Activated naive CD4-positive, alpha-beta T cell treated with anti-CD3 and anti-CD28 coated beads, Interleukin-2, amount 50 U/mL, for 72 hours (primary cell): ENCODE results near the gene LTF. TPM values are rescaled to one million over a fixed set of nuclear protein-coding genes. Genes with fewer than 3 reads are reported as not detected.
"Not testable (repeated sequence)": the region's sequence is repeated elsewhere in the genome, so short reads cannot be mapped to it uniquely, and the experiment has no call there.

Experiments
- ATAC-seq, 2 donors: fragments of 150-1000 bp; cut with Tn5 transposase; 2 replicates each; pipeline ENCODE4 v1.10.0; 2021; ENCODE audit warnings: mild to moderate bottlenecking in 2 of 2, moderate library complexity in 2 of 2
- DNase-seq, 2 donors: peaks; one replicate each; pipeline ENCODE4 v3.0.0; 2021 to 2022; ENCODE audit warnings: low spot score in 2 of 2
- H3K27ac Mint-ChIP-seq, 2 donors: one replicate each; pipeline ENCODE4 v1.8.0; 2022; ENCODE audit warnings: mild to moderate bottlenecking in 2 of 2, mixed read lengths in 2 of 2
- H3K36me3 Mint-ChIP-seq, 2 donors: one replicate each; pipeline ENCODE4 v1.8.0; 2022; ENCODE audit warnings: mixed read lengths in 2 of 2
- H3K9me3 Mint-ChIP-seq, 2 donors: one replicate each; pipeline ENCODE4 v1.8.0; 2022; ENCODE audit warnings: mixed read lengths in 2 of 2
- total RNA-seq, 2 donors: library from RNA; stranded (reverse); gene quantifications; one replicate each; pipeline ENCODE4 v1.2.3, GENCODE V29; 2022

The LTF gene
- total RNA-seq, 2 donors from 2014 or later = not detected

- no peak for ATAC-seq
- no peak for DNase-seq
- Mint-ChIP-seq H3K9me3 (no peaks in the 10 kb centered on the region), H3K36me3 (no peaks in the 10 kb centered on the region), H3K27ac (no peak overlapping the region)
These were observed 31.3 kb upstream of the LTF start for GRCh38 chr3:46495901-46496456.

GRCh38 chr3:46494491-46494890 lies 29.8 kb upstream of the LTF start:
- H3K36me3 Mint-ChIP-seq, DNase-seq, ATAC-seq, H3K27ac Mint-ChIP-seq, H3K9me3 Mint-ChIP-seq: not testable (repeated sequence)

- no peak for ATAC-seq
- no peak for DNase-seq
- no peak overlapping the region for H3K27ac Mint-ChIP-seq
- no peaks in the 10 kb centered on the region for H3K9me3 Mint-ChIP-seq
- no peaks in the 10 kb centered on the region for H3K36me3 Mint-ChIP-seq
These were observed 28.3 kb upstream of the LTF start for GRCh38 chr3:46492890-46493547.

DNA sequence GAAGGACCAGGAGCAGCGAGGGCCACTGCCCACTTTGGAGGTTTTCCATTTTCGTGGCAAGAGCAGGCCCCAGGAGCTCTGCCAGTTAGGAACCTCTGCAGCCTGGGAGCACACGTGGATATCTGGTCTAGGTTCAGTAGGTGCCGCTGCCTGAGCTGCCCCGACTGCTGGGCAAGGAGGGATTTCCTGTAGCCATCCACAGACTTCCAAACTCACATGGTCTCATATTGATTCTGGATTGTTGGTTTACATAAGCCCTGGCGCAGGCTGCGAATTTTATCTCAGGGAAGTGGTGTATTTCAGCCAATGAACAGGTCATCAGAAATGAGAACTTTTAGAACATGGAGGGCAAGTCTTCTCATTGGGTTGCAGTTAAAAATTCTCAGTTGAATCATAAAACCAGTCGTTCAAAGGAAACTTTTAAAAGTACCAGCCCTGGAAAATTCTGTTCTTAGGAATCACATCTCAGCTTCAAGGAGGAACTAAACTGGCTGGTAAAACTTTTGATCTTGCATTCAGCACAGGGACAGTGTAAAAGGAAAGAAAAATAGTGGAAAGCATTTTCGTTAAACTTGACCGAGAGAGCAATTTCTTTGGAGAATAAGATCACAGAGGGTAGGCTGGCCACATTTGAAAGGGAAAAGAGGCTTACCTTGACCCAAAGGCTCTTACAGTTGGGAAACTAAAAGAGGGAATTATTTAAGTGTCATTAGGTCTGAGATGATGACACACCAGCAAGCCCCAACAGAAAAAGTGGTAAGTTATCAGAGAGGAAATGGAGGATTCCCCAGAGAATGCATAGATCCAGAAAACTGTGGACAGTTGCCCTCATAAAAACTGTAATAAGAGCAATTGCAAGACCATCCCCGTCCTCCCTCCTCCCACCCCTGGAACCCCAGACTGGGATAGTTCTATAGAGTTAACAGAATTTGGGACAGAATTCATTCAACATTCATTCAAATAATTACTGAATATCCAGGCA lies 26.7 kb upstream of the LTF start:
- DNase-seq = no peak
- H3K36me3 Mint-ChIP-seq = no peaks in the 10 kb centered on the region
- ATAC-seq = no peak
- no peaks in the 10 kb centered on the region for H3K9me3 Mint-ChIP-seq
- H3K27ac Mint-ChIP-seq = no peak overlapping the region

DNA sequence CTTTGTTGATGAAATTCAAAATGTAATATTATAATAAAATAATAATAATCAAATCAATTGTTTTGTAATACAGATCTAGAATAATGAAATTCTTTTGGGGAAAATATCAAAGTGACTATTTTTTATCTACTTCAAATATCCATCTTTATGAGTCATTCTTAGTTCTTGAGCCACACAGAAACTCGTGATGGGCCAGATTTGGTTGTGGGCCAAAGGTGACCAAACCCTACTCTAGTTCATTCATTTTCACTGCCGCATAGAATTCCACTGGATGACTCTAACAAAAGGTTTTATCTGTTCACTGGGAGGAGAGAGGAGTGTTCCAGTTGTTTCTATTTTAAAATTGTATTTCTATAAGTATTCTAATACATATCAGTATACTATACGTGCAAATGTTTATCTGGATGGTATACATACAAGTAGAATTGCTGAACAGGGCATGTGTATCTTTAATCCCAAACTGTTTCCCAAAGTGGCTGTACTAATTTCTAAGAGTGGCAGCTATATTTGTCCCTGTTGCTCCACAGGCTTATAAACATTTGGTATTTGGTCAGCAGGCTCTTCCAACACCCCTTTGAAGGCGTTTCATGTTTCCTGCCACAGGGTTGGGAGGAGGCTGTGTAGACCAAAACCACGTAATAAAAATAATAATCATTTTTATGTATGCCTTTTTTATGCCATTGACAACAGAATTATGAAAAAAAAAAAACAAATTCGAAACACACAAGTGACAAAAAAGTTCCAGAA lies 25.8 kb upstream of the LTF start:
- H3K27ac Mint-ChIP-seq = no peak overlapping the region
- no peak for ATAC-seq

GRCh38 chr3:46489875-46490274 lies 25.2 kb upstream of the LTF start:
- Mint-ChIP-seq H3K27ac (no peak overlapping the region), H3K9me3 (no peaks in the 10 kb centered on the region), H3K36me3 (no peaks in the 10 kb centered on the region)
- DNase-seq (no peak), ATAC-seq (no peak)

More for the DNA sequence above, 25.8 kb upstream of the LTF start:
- Mint-ChIP-seq H3K36me3 (no peaks in the 10 kb centered on the region), H3K9me3 (no peaks in the 10 kb centered on the region)
- DNase-seq = no peak

GRCh38 chr3:46489381-46489780 lies 24.7 kb upstream of the LTF start:
- Mint-ChIP-seq H3K36me3 (no peaks in the 10 kb centered on the region), H3K9me3 (no peaks in the 10 kb centered on the region), H3K27ac (no peak overlapping the region)
- ATAC-seq (no peak), DNase-seq (no peak)

DNA sequence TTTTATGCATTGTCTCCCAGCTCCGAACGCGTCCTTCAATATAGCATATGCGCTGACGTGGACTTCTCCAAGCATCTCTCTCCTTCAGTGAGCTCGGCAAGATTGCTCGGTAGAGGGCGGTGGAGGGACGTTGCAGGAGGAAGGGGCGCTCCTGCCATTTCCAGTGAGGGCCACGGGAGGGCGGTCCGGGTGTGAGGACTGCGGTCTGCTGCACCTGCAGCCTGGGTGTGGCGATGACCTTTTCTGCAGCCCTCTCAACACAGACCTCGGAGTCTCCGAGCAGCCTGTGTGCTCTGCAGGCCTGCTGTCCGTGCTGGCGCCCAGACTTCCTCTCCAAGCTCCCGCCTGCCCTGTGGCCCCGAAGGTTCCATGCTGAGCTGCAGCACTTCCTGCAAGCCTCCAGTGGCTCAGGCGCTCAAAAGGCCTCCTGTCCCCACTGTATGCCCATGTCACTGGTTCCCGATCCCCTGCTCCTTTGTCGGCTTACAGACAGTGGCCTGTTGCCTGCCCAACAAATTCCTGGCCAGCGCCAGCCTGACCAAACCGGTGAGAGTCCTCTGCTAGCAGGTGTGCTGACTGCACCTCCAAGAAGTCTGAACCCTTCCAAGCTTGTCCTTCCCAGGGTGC lies 24.1 kb upstream of the LTF start:
- DNase-seq (peak; percentile 83 to 95), ATAC-seq (peak; percentile 98 to 99)
- H3K27ac Mint-ChIP-seq = no peak overlapping the region
- H3K36me3 Mint-ChIP-seq = no peaks in the 10 kb centered on the region
- H3K9me3 Mint-ChIP-seq = no peaks in the 10 kb centered on the region

DNA sequence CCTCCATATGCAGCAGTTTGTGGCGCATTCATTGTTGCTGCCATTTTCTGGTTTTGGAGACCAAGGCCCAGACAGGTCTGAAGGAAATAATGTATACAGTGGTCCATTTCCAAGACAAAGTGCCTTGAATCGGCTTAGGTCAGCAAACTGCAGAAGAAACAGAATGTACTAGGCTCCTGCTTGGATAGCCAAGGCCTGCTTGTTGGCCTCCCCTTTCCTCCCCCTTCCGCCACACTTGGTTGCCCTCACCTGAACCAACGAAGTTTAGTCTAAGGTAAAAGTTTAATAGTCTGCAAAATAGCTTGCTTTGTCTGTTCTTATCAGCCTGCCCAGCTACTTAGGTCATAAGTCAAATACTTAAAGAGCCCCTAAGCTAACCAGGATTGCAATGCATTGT lies 21.1 kb upstream of the LTF start:
- no peak for DNase-seq
- Mint-ChIP-seq H3K27ac (no peak overlapping the region), H3K36me3 (no peaks in the 10 kb centered on the region), H3K9me3 (no peaks in the 10 kb centered on the region)
- no peak for ATAC-seq

- H3K9me3 Mint-ChIP-seq = no peaks in the 10 kb centered on the region
These were observed 20.4 kb upstream of the LTF start for GRCh38 chr3:46484911-46485778.

DNA sequence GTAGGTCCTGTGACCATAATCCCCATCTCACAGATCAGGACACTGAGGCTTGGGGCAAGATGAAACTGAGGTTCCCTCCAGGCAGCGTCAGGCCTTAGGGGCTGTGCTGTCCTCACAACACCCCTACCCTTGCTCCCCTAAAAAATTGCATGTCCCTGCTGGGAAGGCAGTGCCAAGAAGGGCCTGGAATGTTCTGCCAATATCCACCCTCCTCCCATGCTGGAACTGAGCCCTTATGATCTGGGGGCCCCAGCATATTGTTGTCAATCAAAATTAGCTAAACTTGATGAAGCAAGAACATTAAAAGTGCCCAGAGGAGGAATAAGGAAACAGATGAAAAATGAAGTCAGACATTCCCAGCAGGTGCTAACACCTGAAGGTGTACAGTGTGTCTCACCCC lies 19.7 kb upstream of the LTF start:
- H3K36me3 Mint-ChIP-seq = no peaks in the 10 kb centered on the region
- H3K9me3 Mint-ChIP-seq = no peaks in the 10 kb centered on the region
- no peak overlapping the region for H3K27ac Mint-ChIP-seq

More at GRCh38 chr3:46484911-46485778, 20.4 kb upstream of the LTF start:
- no peak overlapping the region for H3K27ac Mint-ChIP-seq
- H3K36me3 Mint-ChIP-seq = no peaks in the 10 kb centered on the region
- DNase-seq (no peak), ATAC-seq (no peak)

DNA sequence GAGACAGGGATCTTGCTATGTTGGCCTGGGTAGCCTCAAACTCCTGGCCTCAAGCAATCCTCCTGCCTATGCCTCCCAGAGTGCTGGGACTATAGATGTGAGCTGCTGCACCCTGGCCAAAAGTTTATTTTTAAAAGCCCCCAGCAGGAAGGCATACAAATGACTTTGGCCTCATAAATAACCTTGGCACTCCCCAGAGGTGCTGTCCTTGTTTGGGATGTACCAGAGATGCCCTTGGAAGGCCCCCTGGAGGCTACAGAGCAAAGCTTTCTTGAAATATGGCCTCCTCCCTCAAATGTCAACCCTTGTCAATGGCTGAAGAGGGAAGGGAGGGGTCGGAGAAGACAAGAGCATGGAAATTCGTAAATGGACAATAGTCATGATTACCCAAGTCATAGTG lies 19.1 kb upstream of the LTF start:
- no peaks in the 10 kb centered on the region for H3K9me3 Mint-ChIP-seq
- ATAC-seq (no peak), DNase-seq (no peak)
- no peaks in the 10 kb centered on the region for H3K36me3 Mint-ChIP-seq
- H3K27ac Mint-ChIP-seq = no peak overlapping the region

More for the DNA sequence above, 19.7 kb upstream of the LTF start:
- ATAC-seq (no peak), DNase-seq (no peak)

- ATAC-seq = no peak
- DNase-seq = no peak
- Mint-ChIP-seq H3K36me3 (no peaks in the 10 kb centered on the region), H3K9me3 (no peaks in the 10 kb centered on the region), H3K27ac (no peak overlapping the region)
These were observed 18.1 kb upstream of the LTF start for GRCh38 chr3:46482632-46483350.

- Mint-ChIP-seq H3K9me3 (no peaks in the 10 kb centered on the region), H3K36me3 (no peaks in the 10 kb centered on the region), H3K27ac (no peak overlapping the region)
- ATAC-seq = no peak
- no peak for DNase-seq
These were observed 16.9 kb upstream of the LTF start for GRCh38 chr3:46481636-46482035.
